HL-60 (cell line): Measurements from ENCODE around the gene PTPRN2.

Experiments
- DNase-seq, 2 experiments: peaks; one replicate each; pipeline ENCODE4 v3.0.0-alpha.2; 2010 to 2020; ENCODE audit warnings: low read depth in 1 of 2, low spot score in 1 of 2
- H3K27ac ChIP-seq: fragments of 250-450 bp; sonication (Bioruptor Pico); replicated peaks from 2 replicates; pipeline ENCODE4 v1.5.1; 2020; ENCODE audit warnings: mild to moderate bottlenecking, moderate library complexity
- H3K27me3 ChIP-seq: fragments of 250-450 bp; sonication (Bioruptor Pico); 2 replicates; pipeline ENCODE4 v1.5.1; 2021; ENCODE audit warnings: mild to moderate bottlenecking, moderate library complexity; ENCODE audit not compliant: insufficient read depth, poor library complexity, severe bottlenecking
- H3K4me3 ChIP-seq: replicated peaks from 2 replicates; pipeline ENCODE4 v1.5.1; 2011; ENCODE audit warnings: mild to moderate bottlenecking, control low read depth, low read length; ENCODE audit not compliant: insufficient read depth
- GABPA ChIP-seq: IDR thresholded peaks from 2 replicates; pipeline ENCODE4 v1.6.1; 2012; ENCODE audit warnings: low read depth
- POLR2AphosphoS5 ChIP-seq: IDR thresholded peaks from 2 replicates; pipeline ENCODE4 v1.6.1; 2012; ENCODE audit warnings: low read depth
- SPI1 ChIP-seq: IDR thresholded peaks from 2 replicates; pipeline ENCODE4 v1.6.1; 2012; ENCODE audit warnings: low read depth, mild to moderate bottlenecking, borderline replicate concordance
- TF ChIP-seq, protein P1 (sequence below): IDR thresholded peaks from one replicate; pipeline ENCODE4 v1.5.1; 2011; ENCODE audit warnings: low read length, control low read depth, inconsistent platforms; ENCODE audit not compliant: insufficient read depth
- TF ChIP-seq, protein P2 (sequence below): IDR thresholded peaks from 2 replicates; pipeline ENCODE4 v1.6.1; 2012; ENCODE audit warnings: low read depth; ENCODE audit not compliant: insufficient replicate concordance

The PTPRN2 gene

DNA sequence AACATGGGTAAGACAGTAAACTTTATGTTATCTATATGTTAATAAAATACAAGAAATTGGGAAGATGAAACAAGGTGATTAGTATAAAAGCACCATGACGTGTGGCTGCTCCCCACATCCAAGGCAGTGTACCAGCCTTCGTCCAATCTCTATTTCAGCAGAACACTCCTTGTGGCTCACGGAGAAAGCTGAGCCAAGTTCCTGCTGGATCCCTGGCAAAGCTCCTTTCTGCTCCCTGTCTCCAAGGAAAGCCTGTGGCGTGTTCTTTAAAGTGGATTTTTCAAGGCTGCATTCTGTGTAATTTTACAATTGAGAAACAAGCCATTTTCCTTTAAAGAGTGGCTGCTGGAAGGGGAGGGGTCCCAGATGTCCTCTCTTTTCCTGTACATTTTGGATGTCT is 467.3 kb downstream of the PTPRN2 start:
- no peak overlapping the region for H3K4me3 ChIP-seq
- TF ChIP-seq SPI1, result no peak
- TF ChIP-seq GABPA, result no peak
- no peak for TF ChIP-seq POLR2AphosphoS5
- TF ChIP-seq, protein P1, sequence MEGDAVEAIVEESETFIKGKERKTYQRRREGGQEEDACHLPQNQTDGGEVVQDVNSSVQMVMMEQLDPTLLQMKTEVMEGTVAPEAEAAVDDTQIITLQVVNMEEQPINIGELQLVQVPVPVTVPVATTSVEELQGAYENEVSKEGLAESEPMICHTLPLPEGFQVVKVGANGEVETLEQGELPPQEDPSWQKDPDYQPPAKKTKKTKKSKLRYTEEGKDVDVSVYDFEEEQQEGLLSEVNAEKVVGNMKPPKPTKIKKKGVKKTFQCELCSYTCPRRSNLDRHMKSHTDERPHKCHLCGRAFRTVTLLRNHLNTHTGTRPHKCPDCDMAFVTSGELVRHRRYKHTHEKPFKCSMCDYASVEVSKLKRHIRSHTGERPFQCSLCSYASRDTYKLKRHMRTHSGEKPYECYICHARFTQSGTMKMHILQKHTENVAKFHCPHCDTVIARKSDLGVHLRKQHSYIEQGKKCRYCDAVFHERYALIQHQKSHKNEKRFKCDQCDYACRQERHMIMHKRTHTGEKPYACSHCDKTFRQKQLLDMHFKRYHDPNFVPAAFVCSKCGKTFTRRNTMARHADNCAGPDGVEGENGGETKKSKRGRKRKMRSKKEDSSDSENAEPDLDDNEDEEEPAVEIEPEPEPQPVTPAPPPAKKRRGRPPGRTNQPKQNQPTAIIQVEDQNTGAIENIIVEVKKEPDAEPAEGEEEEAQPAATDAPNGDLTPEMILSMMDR, result no peak
- TF ChIP-seq, protein P2, sequence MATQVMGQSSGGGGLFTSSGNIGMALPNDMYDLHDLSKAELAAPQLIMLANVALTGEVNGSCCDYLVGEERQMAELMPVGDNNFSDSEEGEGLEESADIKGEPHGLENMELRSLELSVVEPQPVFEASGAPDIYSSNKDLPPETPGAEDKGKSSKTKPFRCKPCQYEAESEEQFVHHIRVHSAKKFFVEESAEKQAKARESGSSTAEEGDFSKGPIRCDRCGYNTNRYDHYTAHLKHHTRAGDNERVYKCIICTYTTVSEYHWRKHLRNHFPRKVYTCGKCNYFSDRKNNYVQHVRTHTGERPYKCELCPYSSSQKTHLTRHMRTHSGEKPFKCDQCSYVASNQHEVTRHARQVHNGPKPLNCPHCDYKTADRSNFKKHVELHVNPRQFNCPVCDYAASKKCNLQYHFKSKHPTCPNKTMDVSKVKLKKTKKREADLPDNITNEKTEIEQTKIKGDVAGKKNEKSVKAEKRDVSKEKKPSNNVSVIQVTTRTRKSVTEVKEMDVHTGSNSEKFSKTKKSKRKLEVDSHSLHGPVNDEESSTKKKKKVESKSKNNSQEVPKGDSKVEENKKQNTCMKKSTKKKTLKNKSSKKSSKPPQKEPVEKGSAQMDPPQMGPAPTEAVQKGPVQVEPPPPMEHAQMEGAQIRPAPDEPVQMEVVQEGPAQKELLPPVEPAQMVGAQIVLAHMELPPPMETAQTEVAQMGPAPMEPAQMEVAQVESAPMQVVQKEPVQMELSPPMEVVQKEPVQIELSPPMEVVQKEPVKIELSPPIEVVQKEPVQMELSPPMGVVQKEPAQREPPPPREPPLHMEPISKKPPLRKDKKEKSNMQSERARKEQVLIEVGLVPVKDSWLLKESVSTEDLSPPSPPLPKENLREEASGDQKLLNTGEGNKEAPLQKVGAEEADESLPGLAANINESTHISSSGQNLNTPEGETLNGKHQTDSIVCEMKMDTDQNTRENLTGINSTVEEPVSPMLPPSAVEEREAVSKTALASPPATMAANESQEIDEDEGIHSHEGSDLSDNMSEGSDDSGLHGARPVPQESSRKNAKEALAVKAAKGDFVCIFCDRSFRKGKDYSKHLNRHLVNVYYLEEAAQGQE, result no peak
- no peak overlapping the region for H3K27ac ChIP-seq
- no peaks in the 10 kb centered on the region for H3K27me3 ChIP-seq
- DNase-seq, result no peak

DNA sequence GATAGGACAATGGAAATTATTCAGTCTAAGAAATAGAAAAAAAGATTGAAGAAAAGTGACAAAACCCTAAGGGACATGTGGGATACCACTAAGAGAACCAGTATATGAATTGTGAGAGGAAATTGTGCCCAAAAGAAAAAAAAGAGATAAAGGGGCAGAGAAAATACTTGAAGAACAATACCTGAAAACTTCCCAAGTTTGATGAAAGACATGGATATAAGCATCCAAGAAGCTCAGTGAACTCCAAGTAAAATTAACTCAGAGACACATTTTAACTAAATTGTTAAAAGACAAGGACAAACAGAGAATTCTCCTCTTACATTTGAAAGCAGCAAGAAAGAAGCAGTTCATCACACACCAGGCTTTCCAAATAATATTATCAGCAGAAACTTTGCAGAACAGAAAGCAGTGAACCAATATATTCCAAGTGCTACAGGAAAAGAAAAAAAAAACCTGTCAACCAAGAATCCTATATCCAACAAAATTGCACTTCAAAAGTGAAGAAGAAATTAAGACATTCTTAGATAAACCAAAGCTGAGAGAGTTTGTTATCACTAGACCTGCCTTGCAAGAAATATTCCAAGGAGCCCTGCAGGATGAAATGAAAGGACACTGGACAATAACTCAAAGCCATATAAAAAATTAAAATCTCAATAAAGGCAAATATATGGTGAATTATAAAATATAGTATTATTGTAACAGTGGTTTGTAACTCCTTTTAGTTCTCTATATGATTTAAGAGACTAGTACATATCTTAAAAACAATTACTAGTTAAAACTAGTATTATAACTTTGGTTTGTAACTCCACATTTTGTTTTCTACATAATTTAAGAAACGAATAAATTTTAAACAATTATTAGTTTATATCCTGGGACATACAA is 470.0 kb downstream of the PTPRN2 start:
- H3K27ac ChIP-seq, result no peak overlapping the region
- TF ChIP-seq SPI1, result no peak
- TF ChIP-seq GABPA, result no peak
- TF ChIP-seq, protein P1, result no peak
- TF ChIP-seq POLR2AphosphoS5, result no peak
- TF ChIP-seq, protein P2, result no peak
- no peak for DNase-seq
- H3K27me3 ChIP-seq, result no peaks in the 10 kb centered on the region
- no peak overlapping the region for H3K4me3 ChIP-seq

DNA sequence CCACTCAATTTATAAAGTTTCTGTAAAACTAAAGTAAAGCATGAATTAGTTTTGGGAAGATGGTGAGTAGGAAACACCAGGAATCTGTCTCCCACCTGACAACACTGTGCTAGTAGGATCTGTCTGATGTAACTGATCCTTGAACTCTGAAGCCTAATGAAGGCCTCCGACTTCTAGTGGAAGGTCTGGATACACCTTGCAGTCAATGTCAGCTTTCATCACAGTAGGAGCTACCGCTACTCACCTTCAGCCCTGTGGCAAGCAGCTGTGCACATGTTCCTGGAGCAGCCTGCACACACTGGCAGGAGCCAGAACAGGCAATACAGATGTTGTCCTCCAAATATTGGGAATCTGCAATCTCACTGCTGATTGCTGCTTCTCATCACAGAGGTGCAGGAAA is 471.4 kb downstream of the PTPRN2 start:
- TF ChIP-seq SPI1 (no peak), POLR2AphosphoS5 (no peak), GABPA (no peak)
- TF ChIP-seq, protein P1, result no peak
- TF ChIP-seq, protein P2, result no peak
- no peak overlapping the region for H3K27ac ChIP-seq
- H3K4me3 ChIP-seq, result no peak overlapping the region
- DNase-seq, result no peak
- no peaks in the 10 kb centered on the region for H3K27me3 ChIP-seq
